Measurements from ENCODE around the gene PPIA.

PPIA gene

GRCh38 chr7:44760034-44760580, 36.4 kb upstream of the PPIA start:
- Histone ChIP-seq H3K27ac (ENCODE audit: low read length) (no peak overlapping the region), H3K9me3 (ENCODE audit: insufficient read depth, low read length, severe bottlenecking) (no peaks in the 10 kb centered on the region), H3K4me1 (ENCODE audit: insufficient read depth, low read length) (no peaks in the 10 kb centered on the region), H3K27me3 (ENCODE audit: insufficient read depth, low read length, poor library complexity) (no peaks in the 10 kb centered on the region), H3K4me3 (ENCODE audit: low read depth in 1 of 2, low read length in 2 of 2) (no peak overlapping the region), H3K4me2 (ENCODE audit: insufficient read depth, low read length) (no peak overlapping the region), H3K79me2 (ENCODE audit: insufficient read depth, low read length) (peaks cover 12% of the 10 kb centered on the region), H2AFZ (ENCODE audit: low read depth, low read length) (no peak overlapping the region), H4K20me1 (ENCODE audit: insufficient read depth, low read length) (peaks cover 13% of the 10 kb centered on the region), H3K36me3 (ENCODE audit: insufficient read depth, low read length) (peaks cover 81% of the 10 kb centered on the region), H3K9ac (ENCODE audit: low read depth, low read length) (no peak overlapping the region)
- DNase-seq (no peak), ATAC-seq (ENCODE audit: insufficient read depth, low read depth) (no peak)
- TF ChIP-seq CTCF (IDR thresholded peaks at IDR 0.05; ENCODE audit: borderline replicate concordance, extremely low read depth, low read length, poor library complexity, severe bottlenecking) (no peak), EZH2 (IDR thresholded peaks at IDR 0.05; ENCODE audit: borderline replicate concordance, low read depth, low read length, severe bottlenecking) (no peak)

DNA sequence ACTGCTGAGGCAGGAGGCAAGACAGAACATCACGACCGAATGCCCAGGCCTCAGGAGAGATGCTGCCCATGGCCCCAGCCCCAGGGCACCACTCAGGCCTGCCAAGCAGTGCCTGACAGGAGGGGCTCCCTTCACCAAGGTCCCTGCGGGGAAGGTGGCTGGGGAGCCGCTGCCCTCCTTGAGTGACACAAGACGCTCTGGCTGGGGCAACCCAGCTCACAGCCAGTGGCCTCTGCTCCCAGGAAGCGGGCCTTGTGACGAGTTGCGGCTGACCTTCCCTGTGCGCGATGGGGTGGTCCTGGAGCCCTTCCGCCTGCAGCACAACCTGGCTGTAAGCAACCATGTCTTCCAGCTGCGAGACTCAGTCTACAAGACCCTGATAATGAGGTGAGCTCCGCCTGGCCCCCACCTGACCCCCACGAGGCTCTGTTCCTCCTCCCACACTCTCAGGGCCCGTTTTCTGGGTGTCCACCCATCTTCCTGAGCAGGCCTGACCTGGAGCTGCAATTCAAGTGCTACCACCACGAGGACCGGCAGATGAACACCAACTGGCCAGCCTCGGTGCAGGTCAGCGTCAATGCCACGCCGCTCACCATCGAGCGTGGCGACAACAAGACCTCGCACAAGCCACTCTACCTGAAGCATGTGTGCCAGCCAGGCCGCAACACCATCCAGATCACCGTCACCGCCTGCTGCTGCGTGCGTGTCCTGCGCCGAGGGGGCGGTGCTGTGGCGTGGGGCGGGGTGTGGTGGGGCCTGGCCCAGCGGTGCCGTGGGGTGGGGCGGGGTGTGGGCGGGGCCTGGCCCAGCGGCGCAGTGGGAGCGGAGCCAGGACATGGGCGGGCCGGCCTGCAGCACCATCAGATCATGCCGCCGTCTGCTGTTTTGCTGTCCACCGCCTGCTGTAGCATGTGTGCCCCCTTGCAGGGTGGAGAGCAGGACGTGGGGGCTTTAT, 35.0 kb upstream of the PPIA start:
- Histone ChIP-seq H3K27me3 (ENCODE audit: insufficient read depth, low read length, poor library complexity) (no peaks in the 10 kb centered on the region), H3K79me2 (ENCODE audit: insufficient read depth, low read length) (no peaks in the 10 kb centered on the region), H3K9me3 (ENCODE audit: insufficient read depth, low read length, severe bottlenecking) (no peaks in the 10 kb centered on the region), H3K4me1 (ENCODE audit: insufficient read depth, low read length) (no peaks in the 10 kb centered on the region), H3K27ac (ENCODE audit: low read length) (no peak overlapping the region), H3K4me3 (ENCODE audit: low read depth in 1 of 2, low read length in 2 of 2) (no peak overlapping the region), H2AFZ (ENCODE audit: low read depth, low read length) (no peak overlapping the region), H3K9ac (ENCODE audit: low read depth, low read length) (no peak overlapping the region), H3K36me3 (ENCODE audit: insufficient read depth, low read length) (peaks cover 89% of the 10 kb centered on the region), H4K20me1 (ENCODE audit: insufficient read depth, low read length) (peaks cover 5% of the 10 kb centered on the region; the same call in 1 of the 2 replicates), H3K4me2 (ENCODE audit: insufficient read depth, low read length) (no peak overlapping the region)
- TF ChIP-seq CTCF (IDR thresholded peaks at IDR 0.05; ENCODE audit: borderline replicate concordance, extremely low read depth, low read length, poor library complexity, severe bottlenecking) (no peak), EZH2 (IDR thresholded peaks at IDR 0.05; ENCODE audit: borderline replicate concordance, low read depth, low read length, severe bottlenecking) (no peak)
- DNase-seq (no peak), ATAC-seq (ENCODE audit: insufficient read depth, low read depth) (no peak)

DNA sequence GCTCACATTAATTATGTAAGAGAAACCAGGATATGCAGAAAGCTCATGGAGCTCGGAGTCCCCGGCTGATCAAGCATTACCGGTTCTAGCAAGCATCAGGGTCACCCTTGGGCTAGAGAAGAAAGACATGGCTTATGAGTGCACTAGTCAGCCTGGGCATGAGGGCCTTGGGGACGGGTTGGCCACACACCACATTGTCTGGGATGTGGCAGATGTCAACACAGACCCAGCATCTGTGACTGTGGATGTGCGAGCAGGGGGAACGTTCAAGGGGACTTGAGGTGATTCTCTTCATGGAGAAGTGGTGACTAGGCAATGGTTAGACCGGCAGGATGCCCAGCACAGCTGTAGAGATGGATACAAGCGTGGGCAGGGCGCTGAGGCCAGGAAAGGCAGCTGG, 34.2 kb upstream of the PPIA start:
- H2AFZ ChIP-seq (ENCODE audit: low read depth, low read length): no peak overlapping the region
- peaks cover 5% of the 10 kb centered on the region for H4K20me1 ChIP-seq (ENCODE audit: insufficient read depth, low read length)
- H3K79me2 ChIP-seq (ENCODE audit: insufficient read depth, low read length): no peaks in the 10 kb centered on the region
- no peak overlapping the region for H3K4me2 ChIP-seq (ENCODE audit: insufficient read depth, low read length)
- TF ChIP-seq EZH2 (IDR thresholded peaks at IDR 0.05; ENCODE audit: borderline replicate concordance, low read depth, low read length, severe bottlenecking): no peak
- no peak for TF ChIP-seq CTCF (IDR thresholded peaks at IDR 0.05; ENCODE audit: borderline replicate concordance, extremely low read depth, low read length, poor library complexity, severe bottlenecking)
- H3K9ac ChIP-seq (ENCODE audit: low read depth, low read length): no peak overlapping the region
- H3K4me1 ChIP-seq (ENCODE audit: insufficient read depth, low read length): no peaks in the 10 kb centered on the region
- no peak overlapping the region for H3K4me3 ChIP-seq (ENCODE audit: low read depth in 1 of 2, low read length in 2 of 2)
- H3K27ac ChIP-seq (ENCODE audit: low read length): no peak overlapping the region
- peaks cover 89% of the 10 kb centered on the region for H3K36me3 ChIP-seq (ENCODE audit: insufficient read depth, low read length)
- H3K9me3 ChIP-seq (ENCODE audit: insufficient read depth, low read length, severe bottlenecking): no peaks in the 10 kb centered on the region
- no peak for ATAC-seq (ENCODE audit: insufficient read depth, low read depth)
- no peaks in the 10 kb centered on the region for H3K27me3 ChIP-seq (ENCODE audit: insufficient read depth, low read length, poor library complexity)
- DNase-seq: no peak
